Measurements from ENCODE around the gene N4BP2L2. TPM values are rescaled to one million over a fixed set of nuclear protein-coding genes. Genes with fewer than 3 reads are reported as not detected.

Gene N4BP2L2
- total and polyA plus RNA-seq, 2 of the 4 experiments (the other 2 are of a cell fraction): 28.7 to 34.6 TPM

- CTCF ChIA-PET: no interaction called here
- no peak overlapping the region for H2AK5ac ChIP-seq (ENCODE audit: low read depth, low read length)
- POLR2A ChIA-PET (ENCODE audit: unreplicated experiment): no interaction called here
- no peak overlapping the region for H3K18ac ChIP-seq (ENCODE audit: low read depth, low read length)
- no peaks in the 10 kb centered on the region for H4K20me1 ChIP-seq (ENCODE audit: insufficient read depth, low read length)
- H3K4me2 ChIP-seq (ENCODE audit: low read depth, low read length): no peak overlapping the region
- H4K91ac ChIP-seq (ENCODE audit: insufficient read depth, low read depth, low read length): no peak overlapping the region
- H2AFZ ChIP-seq (replicated peaks; ENCODE audit: low read length, poor library complexity): no peak overlapping the region
- H4K5ac ChIP-seq (ENCODE audit: low read depth, low read length): no peak overlapping the region
- H3K4me1 ChIP-seq (ENCODE audit: control insufficient read depth, insufficient read depth, low read length): no peaks in the 10 kb centered on the region
- WGBS, 2 experiments (ENCODE audit: extremely low coverage in 2 of 2, insufficient read length in 1 of 2): no CpG with 5 or more reads among the region's 2 CpGs
- no peak overlapping the region for H3K56ac ChIP-seq (ENCODE audit: extremely low read depth, insufficient read depth, low read length)
- H3K27ac ChIP-seq (ENCODE audit: insufficient read depth, low read length): no peak overlapping the region
- no peaks in the 10 kb centered on the region for H3K9me3 ChIP-seq (ENCODE audit: control insufficient read depth, insufficient read depth, low read length)
- no peak overlapping the region for H3K4ac ChIP-seq (ENCODE audit: low read depth, low read length)
- H2BK120ac ChIP-seq (ENCODE audit: low read depth, low read length): no peak overlapping the region
- peaks cover 2% of the 10 kb centered on the region; the same call in 1 of the 2 replicates for H3K27me3 ChIP-seq (ENCODE audit: control insufficient read depth, insufficient read depth, low read length)
- ATAC-seq (ENCODE audit: low read depth): no peak
- H3K14ac ChIP-seq (replicated peaks; ENCODE audit: low read depth, low read length): no peak overlapping the region
- in situ Hi-C loops (cut with MboI; ENCODE audit: low sequenced_read_pairs) (no loop called here), dilution Hi-C loops (cut with HindIII; ENCODE audit: low sequenced_read_pairs, unreplicated experiment) (no loop called here), intact Hi-C loops (cut with micrococcal nuclease) (no loop called here)
- H3K79me1 ChIP-seq (ENCODE audit: low read depth in 1 of 2, low read length in 2 of 2): no peaks in the 10 kb centered on the region
- TF ChIP-seq ELK1 (IDR thresholded peaks at IDR 0.05; ENCODE audit: borderline replicate concordance, low read depth, low read length): no peak
- no peak for TF ChIP-seq CEBPB (IDR thresholded peaks at IDR 0.05; ENCODE audit: low read depth, low read length)
- TF ChIP-seq MAFK (IDR thresholded peaks at IDR 0.05; ENCODE audit: low read depth, low read length): no peak
- TF ChIP-seq SMC3 (IDR thresholded peaks at IDR 0.05; ENCODE audit: low read depth, low read length): no peak
- TF ChIP-seq CHD1 (IDR thresholded peaks at IDR 0.05; ENCODE audit: low read depth, low read length): no peak
- no peak for TF ChIP-seq RAD21 (IDR thresholded peaks at IDR 0.05; ENCODE audit: low read length)
- no peak for TF ChIP-seq RCOR1 (IDR thresholded peaks at IDR 0.05; ENCODE audit: insufficient replicate concordance, low read length)
- no peak for TF ChIP-seq NFE2L2 (IDR thresholded peaks at IDR 0.05; ENCODE audit: low read depth, low read length)
- no peak for TF ChIP-seq FOS (IDR thresholded peaks at IDR 0.05; ENCODE audit: low read depth, low read length)
- no peak for TF ChIP-seq MXI1 (IDR thresholded peaks at IDR 0.05; ENCODE audit: borderline replicate concordance, low read depth, low read length)
- no peak for TF ChIP-seq CTCF (conservative IDR thresholded peaks at IDR 0.05; ENCODE audit: low read depth, low read length)
- no peak for TF ChIP-seq RFX5 (IDR thresholded peaks at IDR 0.05; ENCODE audit: low read depth, low read length)
- no peak for TF ChIP-seq USF2 (IDR thresholded peaks at IDR 0.05; ENCODE audit: low read depth, low read length)
- H2BK15ac ChIP-seq (ENCODE audit: low read depth, low read length): no peak overlapping the region
- no TSS peak for BruUV-seq (replicated peaks)
- H3K4me3 ChIP-seq (ENCODE audit: insufficient read depth, low read depth, low read length): no peak overlapping the region
- no peak overlapping the region for H2AK9ac ChIP-seq (replicated peaks; ENCODE audit: low read depth, low read length, poor library complexity)
- H3K9ac ChIP-seq (ENCODE audit: low read depth, low read length): no peak overlapping the region
- H2BK20ac ChIP-seq (ENCODE audit: low read depth, low read length): no peak overlapping the region
- no peaks in the 10 kb centered on the region for H3K36me3 ChIP-seq (ENCODE audit: control insufficient read depth, insufficient read depth, low read length)
- no peak overlapping the region for H4K8ac ChIP-seq (ENCODE audit: low read depth in 2 of 2, low read length in 2 of 2)
- DNase-seq: no peak
- no peak overlapping the region for H2BK5ac ChIP-seq (ENCODE audit: low read depth, low read length, poor library complexity, severe bottlenecking)
- H3K23ac ChIP-seq (ENCODE audit: low read depth, low read length): no peak overlapping the region
- H3K9me1 ChIP-seq (ENCODE audit: insufficient read depth, low read length): no peaks in the 10 kb centered on the region
Measured at GRCh38 chr13:32545083-32545482, 6.5 kb upstream of the N4BP2L2 start.

All from IMR-90 (cell line).